B cell (primary cell): ENCODE results near the gene SP9. TPM values are rescaled to one million over a fixed set of nuclear protein-coding genes. Genes with fewer than 3 reads are reported as not detected.
A peak's percentile ranks its signal among the peaks of the same experiment; 100 is the strongest.

ENCODE experiments used
- ATAC-seq: fragments of 200-7000 bp; cut with Tn5 transposase; one replicate; pipeline ENCODE4 v1.10.0; 2021; ENCODE audit warnings: low read depth, mild to moderate bottlenecking, moderate number of reproducible peaks, moderate library complexity
- CTCF ChIA-PET: fragments of 350-600 bp; sonication (Branson Sonifier 250); formaldehyde crosslinking; loops from one replicate; lab custom pipeline; 2021; ENCODE audit warnings: antibody characterized with exemption, inconsistent platforms; lab: Charles Lee
- POLR2A ChIA-PET: fragments of 350-600 bp; sonication (Branson Sonifier 250); formaldehyde crosslinking; loops from one replicate; lab custom pipeline; 2021; ENCODE audit warnings: antibody characterized with exemption; lab: Charles Lee
- DNase-seq: peaks from one replicate; pipeline ENCODE4 v3.0.0; 2013
- H2AFZ ChIP-seq: 2 replicates; pipeline ENCODE4 v1.6.1; 2012; ENCODE audit warnings: mild to moderate bottlenecking, low read depth, low read length; ENCODE audit not compliant: insufficient read depth, poor library complexity, severe bottlenecking
- H3K27ac ChIP-seq, 2 donors: 1 replicate in 1 of 2; 2 replicates in 1 of 2; pipeline ENCODE4 v1.5.1; 2012 to 2013; ENCODE audit warnings: low read length in 2 of 2, mild to moderate bottlenecking in 2 of 2, moderate library complexity in 1 of 2
- H3K27me3 ChIP-seq, 4 experiments: fragments of 200-600 bp in 1 of 4; sonication (generic) in 1 of 4; replicated peaks in 1 of 4; 1 replicate in 2 of 4; 2 replicates in 2 of 4; pipeline versions ENCODE4 v1.6.1 to v1.7.0; 2013 to 2016; ENCODE audit warnings: low read length in 3 of 4, mild to moderate bottlenecking in 2 of 4, mixed read lengths in 1 of 4, moderate library complexity in 1 of 4; ENCODE audit not compliant: insufficient read depth in 4 of 4, control insufficient read depth in 3 of 4; ENCODE audit errors: control extremely low read depth in 1 of 4
- H3K36me3 ChIP-seq, 2 experiments: replicated peaks in 1 of 2; 1 replicate in 1 of 2; 2 replicates in 1 of 2; pipeline versions ENCODE4 v1.6.1 to v1.7.1; 2013; ENCODE audit warnings: low read length in 1 of 2; ENCODE audit not compliant: insufficient read depth in 2 of 2, control insufficient read depth in 1 of 2; ENCODE audit errors: control extremely low read depth in 1 of 2, extremely low read depth in 1 of 2
- H3K4me1 ChIP-seq, 2 donors: fragments of 200-600 bp in 1 of 2; sonication (generic) in 1 of 2; 1 replicate in 1 of 2; 2 replicates in 1 of 2; pipeline versions ENCODE4 v1.5.1 to v1.6.1; 2013 to 2017; ENCODE audit warnings: low read length in 2 of 2; ENCODE audit not compliant: control insufficient read depth in 2 of 2, insufficient read depth in 2 of 2
- H3K4me2 ChIP-seq: replicated peaks from 2 replicates; pipeline ENCODE3; 2012; ENCODE audit warnings: mild to moderate bottlenecking, low read depth, low read length; ENCODE audit not compliant: poor library complexity, severe bottlenecking
- H3K4me3 ChIP-seq, 5 experiments: fragments of 200-600 bp in 1 of 5; sonication (generic) in 1 of 5; 1 replicate in 3 of 5; 2 replicates in 2 of 5; pipeline versions ENCODE4 v1.5.1 to v1.7.0; 2011 to 2016; ENCODE audit warnings: low read length in 4 of 5, mild to moderate bottlenecking in 4 of 5, low read depth in 2 of 5, control low read depth in 1 of 5, moderate library complexity in 1 of 5; ENCODE audit not compliant: insufficient read depth in 1 of 5; ENCODE audit errors: control extremely low read depth in 1 of 5, extremely low read depth in 1 of 5
- H3K79me2 ChIP-seq: fragments of 200-600 bp; sonication (generic); one replicate; pipeline ENCODE4 v1.6.0; 2016; ENCODE audit warnings: low read length; ENCODE audit not compliant: control insufficient read depth, insufficient read depth
- H3K9ac ChIP-seq: fragments of 200-600 bp; sonication (generic); 2 replicates; pipeline ENCODE4 v1.6.1; 2017; ENCODE audit warnings: mild to moderate bottlenecking, low read length, moderate library complexity
- H3K9me3 ChIP-seq, 3 donors: one replicate each; pipeline versions ENCODE4 v1.6.1 to v1.7.1; 2013; ENCODE audit warnings: low read length in 2 of 3; ENCODE audit not compliant: control insufficient read depth in 2 of 3, insufficient read depth in 1 of 3; ENCODE audit errors: control extremely low read depth in 1 of 3
- H4K20me1 ChIP-seq: 2 replicates; pipeline ENCODE4 v1.6.0; 2012; ENCODE audit warnings: mild to moderate bottlenecking, low read length; ENCODE audit not compliant: insufficient read depth, control insufficient read depth, poor library complexity, severe bottlenecking
- H3K27ac Mint-ChIP-seq: one replicate; pipeline ENCODE4 v1.8.0; 2021; ENCODE audit warnings: mixed read lengths
- H3K27me3 Mint-ChIP-seq: one replicate; pipeline ENCODE4 v1.8.0; 2021; ENCODE audit warnings: mixed read lengths
- H3K4me1 Mint-ChIP-seq: one replicate; pipeline ENCODE4 v1.8.0; 2021; ENCODE audit warnings: mixed read lengths
- H3K4me3 Mint-ChIP-seq: one replicate; pipeline ENCODE4 v1.8.0; 2021; ENCODE audit warnings: mixed read lengths
- H3K9me3 Mint-ChIP-seq: one replicate; pipeline ENCODE4 v1.8.0; 2022; ENCODE audit warnings: mixed read lengths; ENCODE audit not compliant: insufficient read depth
- EZH2 ChIP-seq: IDR thresholded peaks from 2 replicates; pipeline ENCODE4 v1.6.1; 2012; ENCODE audit warnings: borderline replicate concordance, low read depth, mild to moderate bottlenecking, moderate library complexity, low read length; ENCODE audit not compliant: insufficient read depth, poor library complexity, severe bottlenecking
- WGBS: methylation state at CpG from one replicate; pipeline ENCODE4 v1.1.5; 2013; ENCODE audit warnings: missing lambda C conversion rate; ENCODE audit not compliant: insufficient coverage; 5-methylcytosine and 5-hydroxymethylcytosine counted together
- intact Hi-C: fragments of 100-400 bp; cut with micrococcal nuclease; formaldehyde crosslinking; loops from one replicate; pipeline ENCODE4 v1.10.0; 2022
- polyA plus RNA-seq: library from polyadenylated mRNA; depleted of rRNA; stranded (reverse); fragments of >200 nt; gene quantifications from 2 replicates; pipeline ENCODE4 v1.2.3, GENCODE V29; 2012
- total RNA-seq, 2 donors: library from RNA; stranded (reverse); fragments of 120-200 nt in 1 of 2; gene quantifications; 1 replicate in 1 of 2; 2 replicates in 1 of 2; pipeline versions ENCODE4 v1.2.3 to v1.2.4, GENCODE V29; 2013 to 2022
- TF ChIP-seq, protein P1 (sequence below): fragments of 200-600 bp; IDR thresholded peaks from one replicate; pipeline ENCODE4 v1.8.0; 2022; ENCODE audit warnings: antibody characterized with exemption, mild to moderate bottlenecking

The SP9 gene
- total and polyA plus RNA-seq, 2 donors (not counting 1 experiment from before 2014, with no cell fraction given), result not detected

DNA sequence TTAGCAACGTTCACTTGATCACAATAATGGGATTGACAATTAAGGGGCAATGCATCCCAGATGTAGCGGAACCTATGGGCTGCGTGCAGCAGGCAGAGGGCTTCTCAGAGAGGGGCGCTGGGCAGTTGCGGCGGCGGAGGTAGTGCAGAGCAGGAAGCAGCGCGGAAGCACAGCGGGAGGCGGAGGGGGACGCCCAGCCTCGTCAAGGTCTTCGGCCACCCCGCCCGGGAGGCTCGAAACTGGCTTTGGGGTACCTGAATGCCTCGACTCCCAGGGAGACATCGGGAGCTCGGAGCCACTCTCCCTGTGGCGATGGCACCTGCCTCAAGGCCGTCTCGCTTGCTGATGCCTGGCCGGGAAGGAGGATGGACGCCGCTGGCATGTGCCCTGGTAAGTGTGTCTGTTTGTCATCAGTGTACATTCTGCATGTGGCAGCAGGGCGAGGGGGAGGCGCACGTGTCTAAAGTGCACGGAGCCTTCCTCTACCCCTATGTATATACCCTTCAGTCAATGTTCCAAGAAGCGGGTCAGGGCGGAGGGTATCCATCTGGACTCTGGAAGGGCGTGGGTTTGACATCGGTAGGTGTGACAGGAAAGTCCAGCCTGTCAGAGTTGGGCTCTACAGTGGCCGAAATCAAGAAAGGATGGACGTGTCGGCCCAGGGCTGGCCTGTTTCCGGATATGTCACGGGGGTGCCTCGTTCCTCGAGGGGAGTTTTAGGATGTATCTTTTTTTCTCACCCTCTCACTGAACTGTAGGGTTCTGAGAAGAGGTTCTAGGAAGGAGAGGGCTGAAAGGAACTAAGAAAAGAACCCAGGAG lies 7.5 kb upstream of the SP9 start:
- Histone ChIP-seq H2AFZ (peak overlapping the region; percentile 61), H3K27ac (no peak overlapping the region), H3K27me3 (peaks cover 7 to 74% (median 62%) of the 10 kb centered on the region in 4 experiments), H3K9ac (peak overlapping the region; percentile 66), H3K4me3 (peak overlapping the region; percentile 19 to 64 (median 54)), H3K36me3 (no peaks in the 10 kb centered on the region), H3K4me2 (peak overlapping the region; percentile 94), H3K4me1 (peaks cover 36 to 47% of the 10 kb centered on the region in 2 donors), H4K20me1 (peaks cover 2% of the 10 kb centered on the region), H3K9me3 (peaks cover 0 to 42% (median 3%) of the 10 kb centered on the region in 3 donors), H3K79me2 (no peaks in the 10 kb centered on the region)
- Mint-ChIP-seq H3K4me1 (peaks cover 33% of the 10 kb centered on the region), H3K27ac (peak overlapping the region; percentile 56), H3K27me3 (peaks cover 78% of the 10 kb centered on the region), H3K9me3 (peaks cover 2% of the 10 kb centered on the region), H3K4me3 (peak overlapping the region; percentile 87)
- TF ChIP-seq, protein P1, sequence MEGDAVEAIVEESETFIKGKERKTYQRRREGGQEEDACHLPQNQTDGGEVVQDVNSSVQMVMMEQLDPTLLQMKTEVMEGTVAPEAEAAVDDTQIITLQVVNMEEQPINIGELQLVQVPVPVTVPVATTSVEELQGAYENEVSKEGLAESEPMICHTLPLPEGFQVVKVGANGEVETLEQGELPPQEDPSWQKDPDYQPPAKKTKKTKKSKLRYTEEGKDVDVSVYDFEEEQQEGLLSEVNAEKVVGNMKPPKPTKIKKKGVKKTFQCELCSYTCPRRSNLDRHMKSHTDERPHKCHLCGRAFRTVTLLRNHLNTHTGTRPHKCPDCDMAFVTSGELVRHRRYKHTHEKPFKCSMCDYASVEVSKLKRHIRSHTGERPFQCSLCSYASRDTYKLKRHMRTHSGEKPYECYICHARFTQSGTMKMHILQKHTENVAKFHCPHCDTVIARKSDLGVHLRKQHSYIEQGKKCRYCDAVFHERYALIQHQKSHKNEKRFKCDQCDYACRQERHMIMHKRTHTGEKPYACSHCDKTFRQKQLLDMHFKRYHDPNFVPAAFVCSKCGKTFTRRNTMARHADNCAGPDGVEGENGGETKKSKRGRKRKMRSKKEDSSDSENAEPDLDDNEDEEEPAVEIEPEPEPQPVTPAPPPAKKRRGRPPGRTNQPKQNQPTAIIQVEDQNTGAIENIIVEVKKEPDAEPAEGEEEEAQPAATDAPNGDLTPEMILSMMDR, result no peak
- no peak for TF ChIP-seq EZH2
- CTCF ChIA-PET, result interaction anchor here (0.9 to 3.3 kb wide), 5 partner anchors 12 to 924 kb away, joined by 3 to 19 read pairs (median 5); no protein-coding TSS in a partner anchor
- POLR2A ChIA-PET, result interaction anchor here (1.5 kb wide), 1 partner anchor 8 kb away, joined by 5 read pairs; the partner anchor contains the start of gene SP9
- intact Hi-C loops, result loop anchor here (2.0 kb wide), 1 partner anchor 14 kb away; no protein-coding TSS in a partner anchor
- 6% methylated on average over 27 of the region's 41 CpGs for WGBS
- ATAC-seq (peak; percentile 49), DNase-seq (no peak)

DNA sequence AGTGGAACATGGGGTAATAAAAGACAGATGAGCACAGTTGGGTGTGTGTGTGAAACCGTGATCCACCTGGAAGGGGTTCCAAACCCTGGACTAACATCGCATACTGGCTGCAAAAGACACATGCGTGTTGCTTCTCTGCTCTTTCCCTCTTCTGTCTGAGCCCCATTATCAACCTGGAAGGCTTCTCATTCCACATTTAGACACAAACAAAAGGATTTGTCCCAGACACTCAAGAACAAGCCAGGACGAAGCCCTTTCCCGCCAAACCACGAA lies 7.0 kb upstream of the SP9 start:
- Histone ChIP-seq H3K9ac (no peak overlapping the region), H3K27me3 (peaks cover 7 to 79% (median 66%) of the 10 kb centered on the region in 4 experiments), H3K4me1 (peaks cover 40 to 52% of the 10 kb centered on the region in 2 donors), H3K9me3 (peaks cover 0 to 47% (median 3%) of the 10 kb centered on the region in 3 donors), H3K27ac (no peak overlapping the region), H2AFZ (no peak overlapping the region), H3K4me3 (peak overlapping the region in 1 of 5 experiments; percentile 64), H4K20me1 (peaks cover 4% of the 10 kb centered on the region), H3K79me2 (no peaks in the 10 kb centered on the region), H3K4me2 (peak overlapping the region; percentile 94), H3K36me3 (no peaks in the 10 kb centered on the region)
- peaks cover 33% of the 10 kb centered on the region for H3K4me1 Mint-ChIP-seq
- TF ChIP-seq EZH2, result no peak
- TF ChIP-seq, protein P1, result no peak
- H3K9me3 Mint-ChIP-seq, result peaks cover 2% of the 10 kb centered on the region
- DNase-seq, result peak; percentile 27
- H3K27me3 Mint-ChIP-seq, result peaks cover 79% of the 10 kb centered on the region
- H3K27ac Mint-ChIP-seq, result peak overlapping the region; percentile 56
- intact Hi-C loops, result loop anchor here (2.0 kb wide), 1 partner anchor 13 kb away; no protein-coding TSS in a partner anchor
- ATAC-seq, result no peak
- ChIA-PET CTCF (interaction anchor here (1.9 kb wide), 1 partner anchor 14 kb away, joined by 9 read pairs; no protein-coding TSS in a partner anchor), POLR2A (interaction anchor here (1.1 kb wide), 1 partner anchor 9 kb away, joined by 4 read pairs; no protein-coding TSS in a partner anchor)
- 24% methylated on average over 4 of the region's 6 CpGs for WGBS
- H3K4me3 Mint-ChIP-seq, result peak overlapping the region; percentile 87
